Calu3 (cell line): ENCODE measurements around the gene GLIS1. TPM values are rescaled to one million over a fixed set of nuclear protein-coding genes. Genes with fewer than 3 reads are reported as not detected.

Experiments used
- BruUV-seq: library from RNA; stranded (reverse); fragments of 400-500 nt; replicated peaks from 2 replicates; lab custom pipeline; 2021; lab: Mats Ljungman, UMichigan
- CTCF ChIA-PET: fragments of 300-600 bp; sonication (Branson Sonifier 250); formaldehyde crosslinking; loops from one replicate; lab custom pipeline; 2022; ENCODE audit warnings: antibody characterized with exemption; lab: Charles Lee
- DNase-seq: peaks from one replicate; pipeline ENCODE4 v3.0.0; 2022
- H3K27ac Mint-ChIP-seq: one replicate; pipeline ENCODE4 v1.8.0; 2022; ENCODE audit warnings: mixed read lengths; ENCODE audit not compliant: unreplicated experiment
- H3K27me3 Mint-ChIP-seq: one replicate; pipeline ENCODE4 v1.8.0; 2022; ENCODE audit warnings: mixed read lengths; ENCODE audit not compliant: unreplicated experiment
- H3K36me3 Mint-ChIP-seq: one replicate; pipeline ENCODE4 v1.8.0; 2022; ENCODE audit warnings: mild to moderate bottlenecking, moderate library complexity, mixed read lengths; ENCODE audit not compliant: insufficient read depth, unreplicated experiment
- H3K4me1 Mint-ChIP-seq: one replicate; pipeline ENCODE4 v1.8.0; 2022; ENCODE audit warnings: mild to moderate bottlenecking, low read depth, mixed read lengths; ENCODE audit not compliant: unreplicated experiment
- H3K4me3 Mint-ChIP-seq: one replicate; pipeline ENCODE4 v1.8.0; 2022; ENCODE audit warnings: mild to moderate bottlenecking, low read depth, moderate library complexity, mixed read lengths; ENCODE audit not compliant: unreplicated experiment
- H3K9me3 Mint-ChIP-seq: one replicate; pipeline ENCODE4 v1.8.0; 2022; ENCODE audit warnings: low read depth, mixed read lengths; ENCODE audit not compliant: unreplicated experiment
- intact Hi-C: fragments of 100-400 bp; cut with micrococcal nuclease; formaldehyde crosslinking; loops from one replicate; pipeline ENCODE4 v1.10.0; 2022; ENCODE audit not compliant: unreplicated experiment
- total RNA-seq: library from RNA; stranded (reverse); gene quantifications from 2 replicates; pipeline ENCODE4 v1.2.3, GENCODE V29; 2022
- TF ChIP-seq, protein P1 (sequence below): fragments of 200-600 bp; IDR thresholded peaks from one replicate; pipeline ENCODE4 v1.8.0; 2022; ENCODE audit warnings: antibody characterized with exemption; ENCODE audit not compliant: unreplicated experiment

GLIS1 gene
- total RNA-seq, 1 experiment from 2014 or later: not detected

DNA sequence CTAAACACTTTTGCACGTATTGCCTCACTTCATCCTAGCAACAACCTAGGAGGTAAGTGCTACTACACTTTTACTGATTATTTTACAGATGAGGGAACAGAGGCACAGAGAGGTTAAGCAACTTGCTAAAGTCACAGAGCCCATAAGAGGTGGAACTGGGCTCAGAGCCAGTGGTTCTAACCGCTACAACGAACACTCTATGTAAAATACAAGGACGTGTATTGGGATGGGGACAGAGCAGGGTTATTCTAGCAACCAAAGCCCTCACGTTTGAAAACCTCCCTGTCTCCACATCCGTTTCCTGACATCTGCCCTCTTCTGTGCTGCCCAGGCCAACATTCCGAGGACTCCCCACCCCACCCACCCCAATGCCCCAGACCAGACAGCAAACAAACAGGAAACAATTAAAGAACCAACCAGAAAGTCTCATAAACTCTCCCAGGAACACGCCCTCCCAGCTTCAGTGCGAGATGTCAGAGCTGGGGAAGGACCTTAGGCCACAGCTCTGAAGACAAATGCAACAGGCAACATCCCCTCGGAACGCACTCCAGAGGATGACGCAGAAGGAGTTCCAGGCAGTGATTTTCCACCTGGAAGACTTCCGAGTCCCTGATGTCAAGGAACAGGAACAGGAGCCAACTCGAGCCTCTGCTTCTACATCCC lies 41.1 kb downstream of the GLIS1 start:
- DNase-seq: no peak
- no peak overlapping the region for H3K4me3 Mint-ChIP-seq
- CTCF ChIA-PET: interaction anchor here (0.6 kb wide), 1 partner anchor 417 kb away, joined by 3 read pairs; no protein-coding TSS in a partner anchor
- H3K27ac Mint-ChIP-seq: no peak overlapping the region
- BruUV-seq: no TSS peak
- H3K4me1 Mint-ChIP-seq: no peaks in the 10 kb centered on the region
- intact Hi-C loops: no loop called here
- no peaks in the 10 kb centered on the region for H3K9me3 Mint-ChIP-seq
- H3K36me3 Mint-ChIP-seq: no peaks in the 10 kb centered on the region
- H3K27me3 Mint-ChIP-seq: peaks cover 98% of the 10 kb centered on the region
- TF ChIP-seq, protein P1, sequence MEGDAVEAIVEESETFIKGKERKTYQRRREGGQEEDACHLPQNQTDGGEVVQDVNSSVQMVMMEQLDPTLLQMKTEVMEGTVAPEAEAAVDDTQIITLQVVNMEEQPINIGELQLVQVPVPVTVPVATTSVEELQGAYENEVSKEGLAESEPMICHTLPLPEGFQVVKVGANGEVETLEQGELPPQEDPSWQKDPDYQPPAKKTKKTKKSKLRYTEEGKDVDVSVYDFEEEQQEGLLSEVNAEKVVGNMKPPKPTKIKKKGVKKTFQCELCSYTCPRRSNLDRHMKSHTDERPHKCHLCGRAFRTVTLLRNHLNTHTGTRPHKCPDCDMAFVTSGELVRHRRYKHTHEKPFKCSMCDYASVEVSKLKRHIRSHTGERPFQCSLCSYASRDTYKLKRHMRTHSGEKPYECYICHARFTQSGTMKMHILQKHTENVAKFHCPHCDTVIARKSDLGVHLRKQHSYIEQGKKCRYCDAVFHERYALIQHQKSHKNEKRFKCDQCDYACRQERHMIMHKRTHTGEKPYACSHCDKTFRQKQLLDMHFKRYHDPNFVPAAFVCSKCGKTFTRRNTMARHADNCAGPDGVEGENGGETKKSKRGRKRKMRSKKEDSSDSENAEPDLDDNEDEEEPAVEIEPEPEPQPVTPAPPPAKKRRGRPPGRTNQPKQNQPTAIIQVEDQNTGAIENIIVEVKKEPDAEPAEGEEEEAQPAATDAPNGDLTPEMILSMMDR: no peak

DNA sequence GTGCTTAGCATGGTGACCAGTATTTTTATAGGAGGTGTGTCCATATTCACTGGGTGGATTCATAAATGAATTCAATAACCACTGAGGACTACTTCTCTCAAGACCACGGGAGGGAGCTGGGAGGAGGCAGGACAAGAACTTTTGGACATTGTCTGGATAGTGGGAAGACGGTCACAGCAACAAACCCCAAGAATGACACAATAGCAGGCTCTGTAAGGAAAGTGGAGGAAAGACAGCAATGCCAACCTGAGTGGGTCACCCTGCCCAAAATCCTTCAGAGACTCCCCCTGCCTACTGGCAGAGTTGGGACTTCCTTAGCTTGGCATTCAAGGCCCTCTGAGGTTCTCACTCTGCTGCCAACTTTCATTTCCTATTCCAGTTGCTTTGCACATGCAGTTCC lies 42.0 kb downstream of the GLIS1 start:
- Mint-ChIP-seq H3K27me3 (peaks cover 98% of the 10 kb centered on the region), H3K36me3 (no peaks in the 10 kb centered on the region), H3K27ac (no peak overlapping the region), H3K4me3 (no peak overlapping the region), H3K9me3 (no peaks in the 10 kb centered on the region), H3K4me1 (no peaks in the 10 kb centered on the region)
- intact Hi-C loops: no loop called here
- DNase-seq: no peak
- TF ChIP-seq, protein P1: no peak
- BruUV-seq: no TSS peak
- CTCF ChIA-PET: no interaction called here

DNA sequence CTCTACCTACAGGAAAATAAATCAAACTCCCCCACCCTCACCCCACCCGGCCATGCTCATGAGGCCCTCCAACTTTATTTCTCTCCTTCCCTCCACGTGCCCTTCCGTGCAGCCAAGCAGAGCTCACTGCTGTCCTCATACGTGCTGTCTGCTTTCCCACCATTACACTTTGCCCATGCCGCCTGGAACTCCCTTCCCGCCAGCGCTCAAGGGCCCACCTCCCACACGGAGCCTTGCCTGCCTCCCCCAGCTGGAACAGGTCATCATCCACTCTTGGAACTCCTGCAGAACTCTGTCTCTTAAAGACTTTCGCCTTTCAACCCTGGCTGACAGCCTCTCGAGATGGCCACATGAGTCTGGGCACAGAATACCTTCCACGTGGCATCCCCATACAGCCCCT lies 42.4 kb downstream of the GLIS1 start:
- CTCF ChIA-PET: no interaction called here
- no peaks in the 10 kb centered on the region for H3K9me3 Mint-ChIP-seq
- H3K4me3 Mint-ChIP-seq: no peak overlapping the region
- intact Hi-C loops: no loop called here
- no peak overlapping the region for H3K27ac Mint-ChIP-seq
- no peak for DNase-seq
- H3K27me3 Mint-ChIP-seq: peaks cover 98% of the 10 kb centered on the region
- H3K4me1 Mint-ChIP-seq: no peaks in the 10 kb centered on the region
- no TSS peak for BruUV-seq
- TF ChIP-seq, protein P1: no peak
- H3K36me3 Mint-ChIP-seq: no peaks in the 10 kb centered on the region

DNA sequence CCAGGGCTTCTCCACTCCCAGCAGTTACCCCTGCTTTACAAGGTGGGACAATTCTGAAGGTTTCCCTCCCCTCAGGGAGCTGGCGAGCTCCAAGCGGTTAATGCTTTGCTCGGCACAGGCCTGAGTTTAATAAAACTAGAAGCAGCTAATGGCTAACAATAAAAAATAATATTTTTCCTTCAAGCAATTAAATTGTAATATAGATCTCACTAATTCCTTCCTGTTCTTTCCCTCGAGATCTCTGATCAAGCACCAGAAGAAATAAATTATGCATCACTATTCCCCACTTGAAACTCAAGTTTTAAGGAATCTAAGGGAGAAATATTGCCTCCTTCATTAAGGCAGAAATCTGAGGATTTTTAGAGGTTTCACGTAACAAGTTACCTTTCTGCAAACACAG lies 42.9 kb downstream of the GLIS1 start:
- no TSS peak for BruUV-seq
- CTCF ChIA-PET: no interaction called here

More for the DNA sequence above, 42.9 kb downstream of the GLIS1 start:
- TF ChIP-seq, protein P1: no peak
- no peaks in the 10 kb centered on the region for H3K9me3 Mint-ChIP-seq
- no peaks in the 10 kb centered on the region for H3K36me3 Mint-ChIP-seq
- no peak overlapping the region for H3K27ac Mint-ChIP-seq
- H3K27me3 Mint-ChIP-seq: peaks cover 98% of the 10 kb centered on the region
- no peak overlapping the region for H3K4me3 Mint-ChIP-seq
- DNase-seq: no peak
- intact Hi-C loops: no loop called here
- no peaks in the 10 kb centered on the region for H3K4me1 Mint-ChIP-seq
